Measurements from ENCODE around the gene AKT3.

AKT3 gene

DNA sequence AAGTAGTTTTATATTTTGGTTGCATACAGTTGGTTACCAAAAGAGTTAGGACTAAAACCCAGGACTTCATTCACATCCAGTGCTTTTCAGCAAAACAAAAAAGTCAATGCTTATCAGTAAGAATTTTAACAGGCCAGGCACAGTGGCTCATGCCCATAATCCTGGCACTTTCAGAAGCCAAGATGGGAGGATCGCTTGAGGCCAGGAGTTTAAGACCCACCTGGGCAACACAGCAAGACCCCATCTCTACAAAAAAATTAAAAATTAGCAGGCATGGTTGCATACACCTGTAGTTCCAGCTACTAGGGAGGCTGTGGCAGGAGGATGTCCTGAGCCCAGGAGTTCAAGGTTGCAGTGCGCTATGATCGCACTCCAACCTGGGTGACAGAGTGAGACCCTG lies 47.3 kb downstream of the AKT3 start:
- H3K4me3 ChIP-seq (ENCODE audit: control insufficient read depth, low read depth, low read length) = no peak overlapping the region
- no peak for TF ChIP-seq CTCF (IDR thresholded peaks at IDR 0.05; ENCODE audit: control insufficient read depth, insufficient read depth, low read depth, low read length, missing control alignments)
- DNase-seq (ENCODE audit: low read depth) = no peak

GRCh38 chr1:243801378-243801777 lies 48.7 kb downstream of the AKT3 start:
- no peak overlapping the region for H3K4me3 ChIP-seq (ENCODE audit: control insufficient read depth, low read depth, low read length)
- TF ChIP-seq CTCF (IDR thresholded peaks at IDR 0.05; ENCODE audit: control insufficient read depth, insufficient read depth, low read depth, low read length, missing control alignments) = no peak
- DNase-seq (ENCODE audit: low read depth) = no peak

DNA sequence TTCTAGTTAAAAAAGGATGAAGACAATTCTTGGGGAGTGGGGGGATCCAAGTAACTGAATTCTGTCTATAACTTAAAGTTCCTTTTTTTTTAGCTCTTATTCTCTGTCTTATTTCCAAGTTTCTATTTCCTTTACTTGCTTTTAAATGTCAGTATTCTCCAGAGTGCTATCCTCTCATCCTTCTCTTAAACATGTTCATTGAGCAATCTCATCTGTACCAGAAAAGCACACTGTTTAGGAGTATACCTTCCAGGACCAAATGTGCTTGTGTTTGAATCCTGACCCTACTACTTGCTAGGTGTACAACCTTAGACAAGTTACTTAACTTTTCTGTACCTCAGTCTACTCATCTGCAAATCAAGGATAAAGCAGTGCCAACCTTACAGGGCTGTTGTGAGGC lies 50.1 kb downstream of the AKT3 start:
- no peak for DNase-seq (ENCODE audit: low read depth)
- no peak for TF ChIP-seq CTCF (IDR thresholded peaks at IDR 0.05; ENCODE audit: control insufficient read depth, insufficient read depth, low read depth, low read length, missing control alignments)

GRCh38 chr1:243798726-243799125 lies 51.3 kb downstream of the AKT3 start:
- DNase-seq (ENCODE audit: low read depth) = peak; percentile 67
- no peak overlapping the region for H3K4me3 ChIP-seq (ENCODE audit: control insufficient read depth, low read depth, low read length)
- no peak for TF ChIP-seq CTCF (IDR thresholded peaks at IDR 0.05; ENCODE audit: control insufficient read depth, insufficient read depth, low read depth, low read length, missing control alignments)

More for the DNA sequence above, 50.1 kb downstream of the AKT3 start:
- no peak overlapping the region for H3K4me3 ChIP-seq (ENCODE audit: control insufficient read depth, low read depth, low read length)

- no peak for TF ChIP-seq CTCF (IDR thresholded peaks at IDR 0.05; ENCODE audit: control insufficient read depth, insufficient read depth, low read depth, low read length, missing control alignments)
- H3K4me3 ChIP-seq (ENCODE audit: control insufficient read depth, low read depth, low read length) = no peak overlapping the region
- no peak for DNase-seq (ENCODE audit: low read depth)
These were observed 54.0 kb downstream of the AKT3 start for GRCh38 chr1:243796016-243796415.

DNA sequence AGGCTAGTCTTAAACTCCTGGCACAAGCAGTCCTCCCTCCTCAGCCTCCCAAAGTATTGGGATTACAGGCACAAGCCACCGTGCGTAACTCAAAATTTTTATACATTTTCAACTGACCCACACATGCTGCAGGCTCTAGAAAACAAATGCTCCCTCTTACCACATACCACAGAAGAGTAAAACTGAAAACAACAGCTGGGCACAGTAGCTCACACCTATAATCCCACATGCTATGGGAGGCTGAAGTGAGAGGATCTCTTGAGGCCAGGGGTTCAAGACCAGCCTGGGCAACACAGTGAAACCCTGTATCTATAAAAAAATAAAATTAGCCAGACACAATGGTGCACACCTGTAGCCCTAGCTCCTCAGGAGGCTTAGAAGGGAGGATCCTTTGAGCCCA lies 56.7 kb downstream of the AKT3 start:
- TF ChIP-seq CTCF (IDR thresholded peaks at IDR 0.05; ENCODE audit: control insufficient read depth, insufficient read depth, low read depth, low read length, missing control alignments) = no peak
- no peak overlapping the region for H3K4me3 ChIP-seq (ENCODE audit: control insufficient read depth, low read depth, low read length)
- DNase-seq (ENCODE audit: low read depth) = no peak

DNA sequence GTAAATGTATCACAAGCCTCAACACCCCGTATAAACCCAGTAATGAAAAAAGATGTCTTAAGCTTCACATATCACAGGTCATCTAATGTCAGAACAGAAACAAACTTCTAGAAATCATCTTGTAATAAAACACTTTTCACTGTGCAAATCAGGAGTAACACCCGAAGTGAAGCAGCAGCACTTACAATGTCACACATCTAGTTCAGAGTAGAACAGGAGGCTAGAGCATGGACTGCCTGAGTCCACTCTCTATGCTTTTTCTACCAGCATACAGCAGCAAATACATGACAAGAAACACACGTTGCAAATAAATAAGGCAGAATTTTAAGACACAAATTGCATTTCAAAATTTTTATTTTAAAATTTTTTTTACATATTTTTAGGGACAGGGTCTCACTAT lies 57.2 kb downstream of the AKT3 start:
- no peak overlapping the region for H3K4me3 ChIP-seq (ENCODE audit: control insufficient read depth, low read depth, low read length)
- no peak for DNase-seq (ENCODE audit: low read depth)
- no peak for TF ChIP-seq CTCF (IDR thresholded peaks at IDR 0.05; ENCODE audit: control insufficient read depth, insufficient read depth, low read depth, low read length, missing control alignments)

All from AG09309 (cell line).